Stimulated activated CD8-positive, alpha-beta memory T cell treated with anti-CD3 and anti-CD28 coated beads, Interleukin-15, amount 100 ng/mL, for 24 hours (primary cell): Measurements from ENCODE around the gene MAD1L1.

ENCODE experiments used
- DNase-seq: peaks from one replicate; pipeline ENCODE4 v3.0.0-alpha.2; 2020; ENCODE audit warnings: low read depth

The MAD1L1 gene

GRCh38 chr7:1925973-1926907 is 306.5 kb downstream of the MAD1L1 start:
- no peak for DNase-seq

- no peak for DNase-seq
Measured at GRCh38 chr7:1925349-1925748, 307.4 kb downstream of the MAD1L1 start.

- DNase-seq: no peak
Measured at GRCh38 chr7:1924258-1924817, 308.4 kb downstream of the MAD1L1 start.

- no peak for DNase-seq
Measured at GRCh38 chr7:1923409-1924257, 309.1 kb downstream of the MAD1L1 start.

- no peak for DNase-seq
Measured at GRCh38 chr7:1922870-1923236, 309.9 kb downstream of the MAD1L1 start.

GRCh38 chr7:1922071-1922869 is 310.5 kb downstream of the MAD1L1 start:
- DNase-seq: no peak

- DNase-seq: no peak
Measured at GRCh38 chr7:1920881-1921280, 311.9 kb downstream of the MAD1L1 start.

GRCh38 chr7:1920266-1920681 is 312.5 kb downstream of the MAD1L1 start:
- no peak for DNase-seq

- DNase-seq: no peak
Measured at GRCh38 chr7:1919539-1920265, 313.0 kb downstream of the MAD1L1 start.

GRCh38 chr7:1918881-1919525 is 313.7 kb downstream of the MAD1L1 start:
- no peak for DNase-seq

- no peak for DNase-seq
Measured at GRCh38 chr7:1918063-1918645, 314.6 kb downstream of the MAD1L1 start.

- DNase-seq: no peak
Measured at GRCh38 chr7:1917221-1918062, 315.3 kb downstream of the MAD1L1 start.

- DNase-seq: no peak
Measured at GRCh38 chr7:1916601-1916970, 316.2 kb downstream of the MAD1L1 start.

GRCh38 chr7:1915956-1916600 is 316.7 kb downstream of the MAD1L1 start:
- DNase-seq: no peak

GRCh38 chr7:1915326-1915725 is 317.4 kb downstream of the MAD1L1 start:
- DNase-seq: no peak

GRCh38 chr7:1914743-1915142 is 318.0 kb downstream of the MAD1L1 start:
- no peak for DNase-seq

GRCh38 chr7:1914321-1914720 is 318.4 kb downstream of the MAD1L1 start:
- DNase-seq: no peak

- DNase-seq: no peak
Measured at GRCh38 chr7:1913466-1914282, 319.1 kb downstream of the MAD1L1 start.
